HEK293 (cell line): ENCODE measurements around the gene HMGN2.

Source experiments
- PATZ1 ChIP-seq: fragments of 450-650 bp; formaldehyde crosslinking; IDR thresholded peaks from 2 replicates; pipeline ENCODE4 v1.5.1; 2016; ENCODE audit warnings: missing biosample characterization, missing genetic modification characterization
- PBX3 ChIP-seq: sonication (generic); formaldehyde crosslinking; IDR thresholded peaks from 2 replicates; pipeline ENCODE4 v1.8.1; 2022; ENCODE audit warnings: mild to moderate bottlenecking, moderate library complexity, missing genetic modification reagents
- RBAK ChIP-seq: fragments of 450-650 bp; formaldehyde crosslinking; IDR thresholded peaks from 2 replicates; pipeline ENCODE4 v1.5.1; 2016; ENCODE audit warnings: missing biosample characterization, missing genetic modification characterization
- WT1 ChIP-seq: fragments of 450-650 bp; formaldehyde crosslinking; IDR thresholded peaks from 2 replicates; pipeline ENCODE4 v1.5.1; 2016; ENCODE audit warnings: missing biosample characterization, missing genetic modification characterization
- ZBTB17 ChIP-seq: fragments of 450-650 bp; formaldehyde crosslinking; IDR thresholded peaks from 2 replicates; pipeline ENCODE4 v1.5.1; 2016; ENCODE audit warnings: missing biosample characterization, missing genetic modification characterization
- ZBTB48 ChIP-seq: fragments of 450-650 bp; formaldehyde crosslinking; IDR thresholded peaks from 2 replicates; pipeline ENCODE4 v1.5.1; 2016; ENCODE audit warnings: missing biosample characterization, missing genetic modification characterization
- ZBTB6 ChIP-seq: fragments of 450-650 bp; formaldehyde crosslinking; IDR thresholded peaks from 2 replicates; pipeline ENCODE4 v1.5.1; 2017; ENCODE audit warnings: missing biosample characterization, missing genetic modification characterization
- ZNF138 ChIP-seq: fragments of 450-650 bp; formaldehyde crosslinking; IDR thresholded peaks from 2 replicates; pipeline ENCODE4 v1.5.1; 2016; ENCODE audit warnings: missing biosample characterization, missing genetic modification characterization, borderline replicate concordance
- ZNF148 ChIP-seq: fragments of 450-650 bp; formaldehyde crosslinking; IDR thresholded peaks from 2 replicates; pipeline ENCODE4 v1.5.0; 2017; ENCODE audit warnings: missing biosample characterization, missing genetic modification characterization, borderline replicate concordance
- ZNF184 ChIP-seq: fragments of 450-650 bp; IDR thresholded peaks from 2 replicates; pipeline ENCODE4 v1.5.1; 2018; ENCODE audit warnings: missing biosample characterization, mild to moderate bottlenecking, missing genetic modification characterization
- ZNF19 ChIP-seq: fragments of 450-650 bp; formaldehyde crosslinking; IDR thresholded peaks from 2 replicates; pipeline ENCODE4; 2016; ENCODE audit warnings: missing biosample characterization, missing genetic modification characterization, low read depth
- ZNF280D ChIP-seq: fragments of 450-650 bp; formaldehyde crosslinking; IDR thresholded peaks from 2 replicates; pipeline ENCODE4 v1.5.1; 2016; ENCODE audit warnings: missing biosample characterization, missing genetic modification characterization
- ZNF292 ChIP-seq: fragments of 450-650 bp; formaldehyde crosslinking; IDR thresholded peaks from 2 replicates; pipeline ENCODE4 v1.5.1; 2016; ENCODE audit warnings: low read depth, missing biosample characterization, missing genetic modification characterization, borderline replicate concordance
- ZNF354C ChIP-seq: fragments of 450-650 bp; formaldehyde crosslinking; IDR thresholded peaks from 2 replicates; pipeline ENCODE4 v1.5.1; 2016; ENCODE audit warnings: missing biosample characterization, missing genetic modification characterization, low read depth, borderline replicate concordance
- ZNF394 ChIP-seq: fragments of 450-650 bp; formaldehyde crosslinking; IDR thresholded peaks from 2 replicates; pipeline ENCODE4 v1.5.1; 2016; ENCODE audit warnings: missing biosample characterization, missing genetic modification characterization, mild to moderate bottlenecking, moderate library complexity, borderline replicate concordance
- ZNF404 ChIP-seq: fragments of 450-650 bp; formaldehyde crosslinking; IDR thresholded peaks from 2 replicates; pipeline ENCODE4 v1.5.1; 2017; ENCODE audit warnings: missing biosample characterization, missing genetic modification characterization
- ZNF473 ChIP-seq: fragments of 450-650 bp; formaldehyde crosslinking; IDR thresholded peaks from 2 replicates; pipeline ENCODE4 v1.5.1; 2017; ENCODE audit warnings: missing biosample characterization, missing genetic modification characterization
- ZNF518A ChIP-seq: fragments of 450-650 bp; formaldehyde crosslinking; conservative IDR thresholded peaks from 2 replicates; pipeline ENCODE4 v1.5.1; 2016; ENCODE audit warnings: low read depth, missing biosample characterization, missing genetic modification characterization
- ZNF561 ChIP-seq: fragments of 450-650 bp; IDR thresholded peaks from 2 replicates; pipeline ENCODE4 v1.5.1; 2018; ENCODE audit warnings: missing biosample characterization, missing genetic modification characterization, borderline replicate concordance
- ZNF624 ChIP-seq: fragments of 450-650 bp; formaldehyde crosslinking; IDR thresholded peaks from 2 replicates; pipeline ENCODE4 v1.5.1; 2017; ENCODE audit warnings: missing biosample characterization, missing genetic modification characterization
- ZNF670 ChIP-seq: fragments of 450-650 bp; formaldehyde crosslinking; IDR thresholded peaks from 2 replicates; pipeline ENCODE4 v1.5.1; 2016; ENCODE audit warnings: missing biosample characterization, missing genetic modification characterization, low read depth
- ZNF747 ChIP-seq: fragments of 450-650 bp; formaldehyde crosslinking; IDR thresholded peaks from 2 replicates; pipeline ENCODE4 v1.5.1; 2016; ENCODE audit warnings: missing biosample characterization, missing genetic modification characterization
- ZNF768 ChIP-seq: fragments of 450-650 bp; formaldehyde crosslinking; IDR thresholded peaks from 2 replicates; pipeline ENCODE4 v1.5.1; 2018; ENCODE audit warnings: missing biosample characterization, mild to moderate bottlenecking, missing genetic modification characterization
- ZNF777 ChIP-seq: fragments of 450-650 bp; formaldehyde crosslinking; IDR thresholded peaks from 2 replicates; pipeline ENCODE4 v1.5.1; 2017; ENCODE audit warnings: missing biosample characterization, missing genetic modification characterization, borderline replicate concordance
- ZNF785 ChIP-seq: fragments of 450-650 bp; formaldehyde crosslinking; IDR thresholded peaks from 2 replicates; pipeline ENCODE4 v1.5.1; 2016; ENCODE audit warnings: missing biosample characterization, missing genetic modification characterization

Gene HMGN2

GRCh38 chr1:26472320-26472900 is at the start of gene HMGN2 (continued):
- no peak for TF ChIP-seq ZNF19 (tag by site-specific recombination)
- no peak for TF ChIP-seq PATZ1 (tag by site-specific recombination)
- TF ChIP-seq ZNF768 (tag by site-specific recombination): no peak
- TF ChIP-seq ZNF394 (tag by site-specific recombination): no peak
- no peak for TF ChIP-seq ZNF292 (tag by site-specific recombination)
- no peak for TF ChIP-seq ZNF624 (tag by site-specific recombination)
- TF ChIP-seq RBAK: no peak
- no peak for TF ChIP-seq ZNF777
- no peak for TF ChIP-seq ZNF785 (tag by site-specific recombination)
- TF ChIP-seq PBX3 (CRISPR knock-in tag): no peak; the same call in 1 of the 2 replicates
- TF ChIP-seq ZBTB6 (tag by site-specific recombination): 0 out of 2 replicates have a peak, but pooled peaks have one; percentile 49
- no peak for TF ChIP-seq ZNF354C (tag by site-specific recombination)
- no peak for TF ChIP-seq ZNF518A (tag by site-specific recombination)
- no peak for TF ChIP-seq ZNF404 (tag by site-specific recombination)
- TF ChIP-seq ZNF473: no peak
- peak; percentile 93 for TF ChIP-seq ZNF561 (tag by site-specific recombination)
- TF ChIP-seq ZNF747 (tag by site-specific recombination): no peak
- TF ChIP-seq ZNF670: no peak
- peak; percentile 25; the same call in 1 of the 2 replicates for TF ChIP-seq ZNF184 (tag by site-specific recombination)
- TF ChIP-seq WT1 (tag by site-specific recombination): no peak
- TF ChIP-seq ZNF138: no peak
- TF ChIP-seq ZBTB48 (tag by site-specific recombination): peak; percentile 33; the same call in 1 of the 2 replicates
- no peak for TF ChIP-seq ZBTB17 (tag by site-specific recombination)
- TF ChIP-seq ZNF148 (tag by site-specific recombination): no peak
- TF ChIP-seq ZNF280D (tag by site-specific recombination): no peak
